Measurements from ENCODE around the gene SOX15. TPM values are rescaled to one million over a fixed set of nuclear protein-coding genes. Genes with fewer than 3 reads are reported as not detected.
A peak's percentile ranks its signal among the peaks of the same experiment; 100 is the strongest.
"Not testable (repeated sequence)": the region's sequence is repeated elsewhere in the genome, so short reads cannot be mapped to it uniquely, and the experiment has no call there.

Gene SOX15
- total RNA-seq, 2 experiments from 2014 or later: 0.20 TPM; not detected in 1

- CTCF ChIA-PET: interaction anchor here (1.1 to 2.7 kb wide), 2 partner anchors 61 to 62 kb away, joined by 4 to 20 read pairs; partner anchors contain the start of gene TP53
- H3K27me3 Mint-ChIP-seq (ENCODE audit: low read depth); intact Hi-C loops (cut with micrococcal nuclease); H3K27ac Mint-ChIP-seq; H3K4me1 Mint-ChIP-seq (ENCODE audit: low read depth); H3K4me3 Mint-ChIP-seq; DNase-seq; H3K36me3 Mint-ChIP-seq (ENCODE audit: low read depth); H3K9me3 Mint-ChIP-seq: not testable (repeated sequence)
Measured at GRCh38 chr17:7625749-7626148, 35.9 kb upstream of the SOX15 start.

- Mint-ChIP-seq H3K4me1 (ENCODE audit: low read depth) (peaks cover 7% of the 10 kb centered on the region), H3K27me3 (ENCODE audit: low read depth) (no peaks in the 10 kb centered on the region), H3K36me3 (ENCODE audit: low read depth) (peaks cover 1% of the 10 kb centered on the region), H3K4me3 (no peak overlapping the region), H3K9me3 (no peaks in the 10 kb centered on the region), H3K27ac (no peak overlapping the region)
- intact Hi-C loops (cut with micrococcal nuclease): no loop called here
- no peak for DNase-seq
- CTCF ChIA-PET: no interaction called here
Measured at GRCh38 chr17:7623661-7624060, 33.8 kb upstream of the SOX15 start.

GRCh38 chr17:7620835-7621234 is 30.9 kb upstream of the SOX15 start:
- CTCF ChIA-PET: interaction anchor here (0.7 to 1.5 kb wide), 3 partner anchors 10 to 322 kb away, joined by 3 to 4 read pairs (median 3); partner anchors contain the start of gene SHBG
- Mint-ChIP-seq H3K4me1 (ENCODE audit: low read depth) (no peaks in the 10 kb centered on the region), H3K36me3 (ENCODE audit: low read depth) (no peaks in the 10 kb centered on the region), H3K27me3 (ENCODE audit: low read depth) (no peaks in the 10 kb centered on the region), H3K4me3 (no peak overlapping the region), H3K9me3 (no peaks in the 10 kb centered on the region), H3K27ac (no peak overlapping the region)
- no peak for DNase-seq
- intact Hi-C loops (cut with micrococcal nuclease): no loop called here

DNA sequence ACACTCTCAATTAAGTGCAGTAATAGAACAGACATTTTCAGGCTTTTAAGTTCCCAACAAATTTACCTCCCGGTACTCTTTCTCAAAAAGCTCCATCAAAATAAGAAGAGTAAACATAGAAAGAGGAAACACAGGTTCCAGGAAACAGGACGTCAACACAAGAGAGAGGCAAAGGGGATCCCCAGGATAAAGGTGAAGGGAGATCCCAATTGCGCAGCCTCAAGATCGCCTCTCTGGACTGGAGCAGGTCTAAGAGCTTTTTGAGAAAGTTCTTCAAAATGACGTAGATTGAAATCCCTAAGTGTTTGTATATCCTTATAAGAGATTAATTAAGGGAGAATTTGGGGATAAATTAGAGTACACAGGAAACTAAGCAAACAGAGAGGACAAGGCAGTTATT is 28.7 kb upstream of the SOX15 start:
- H3K27me3 Mint-ChIP-seq (ENCODE audit: low read depth): no peaks in the 10 kb centered on the region
- H3K9me3 Mint-ChIP-seq: no peaks in the 10 kb centered on the region
- no peak overlapping the region for H3K27ac Mint-ChIP-seq
- CTCF ChIA-PET: interaction anchor here (2.1 kb wide), 1 partner anchor 69 kb away, joined by 6 read pairs; the partner anchor contains the start of genes TP53 and WRAP53
- intact Hi-C loops (cut with micrococcal nuclease): loop anchor here (5.0 to 10.0 kb wide), 2 partner anchors 224 to 536 kb away; partner anchors contain the start of gene PER1
- no peak overlapping the region for H3K4me3 Mint-ChIP-seq
- no peaks in the 10 kb centered on the region for H3K36me3 Mint-ChIP-seq (ENCODE audit: low read depth)
- H3K4me1 Mint-ChIP-seq (ENCODE audit: low read depth): peaks cover 2% of the 10 kb centered on the region
- DNase-seq: no peak

GRCh38 chr17:7615265-7615747 is 25.4 kb upstream of the SOX15 start:
- no peaks in the 10 kb centered on the region for H3K27me3 Mint-ChIP-seq (ENCODE audit: low read depth)
- CTCF ChIA-PET: interaction anchor here (0.6 to 2.7 kb wide), 9 partner anchors 12 to 260 kb away, joined by 3 to 9 read pairs (median 7); partner anchors contain the start of genes MPDU1, SAT2, SOX15 and WRAP53
- peak overlapping the region; percentile 84 for H3K27ac Mint-ChIP-seq
- peaks cover 30% of the 10 kb centered on the region for H3K4me1 Mint-ChIP-seq (ENCODE audit: low read depth)
- DNase-seq: no peak
- H3K36me3 Mint-ChIP-seq (ENCODE audit: low read depth): peaks cover 2% of the 10 kb centered on the region
- H3K9me3 Mint-ChIP-seq: no peaks in the 10 kb centered on the region
- intact Hi-C loops (cut with micrococcal nuclease): loop anchor here (1.0 to 10.0 kb wide), 14 partner anchors 12 to 539 kb away; partner anchors contain the start of genes ATP1B2, CD68, EIF5A and MPDU1
- peak overlapping the region; percentile 83 for H3K4me3 Mint-ChIP-seq

DNA sequence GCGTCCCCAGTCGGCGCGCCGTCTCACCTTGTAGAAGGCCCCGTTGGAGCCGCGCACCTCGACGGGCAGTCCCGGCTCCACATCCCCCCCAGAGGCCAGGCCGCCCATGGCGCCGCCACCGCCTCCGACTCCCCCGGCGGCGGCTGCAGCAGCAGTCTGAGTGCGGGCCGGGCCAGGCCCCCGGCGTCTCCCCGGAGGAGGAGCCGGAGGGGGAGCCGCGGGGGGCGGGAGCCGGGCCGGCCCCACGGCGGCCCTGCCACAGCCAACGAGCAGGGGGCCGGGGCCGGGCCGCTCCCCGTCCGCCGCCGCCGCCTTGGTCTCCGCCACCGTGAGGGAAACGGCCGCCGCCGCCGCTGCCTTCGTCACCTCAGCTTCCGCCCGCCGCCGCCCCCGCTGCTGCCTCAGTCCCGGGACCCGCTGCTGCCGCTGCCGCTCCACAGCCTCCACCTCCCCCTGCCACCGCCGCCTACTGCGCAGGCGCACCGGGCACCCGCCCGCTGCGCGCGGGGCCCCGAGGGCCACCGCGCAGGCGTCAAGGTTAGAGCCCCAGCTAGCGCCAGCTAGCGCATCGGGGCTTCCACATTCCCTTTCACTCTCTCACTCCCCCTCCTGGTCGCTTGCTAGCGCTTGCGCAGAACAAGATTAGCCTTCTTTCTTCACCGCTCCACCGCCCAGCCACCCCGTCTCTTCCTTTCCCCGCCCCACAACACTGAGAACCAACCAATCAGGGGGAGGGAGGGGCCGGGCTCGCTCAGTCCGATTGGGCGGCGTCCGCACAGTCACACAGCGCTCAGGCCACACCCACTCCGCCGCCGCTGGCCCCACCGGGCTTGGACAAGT is 24.8 kb upstream of the SOX15 start, which contains the start of gene FXR2:
TSS of gene FXR2 (minus strand) at position 473 of the 840 bp plus-strand sequence. CDS start at position 108, 365 bp downstream.
- Mint-ChIP-seq H3K27me3 (ENCODE audit: low read depth) (no peaks in the 10 kb centered on the region), H3K4me3 (peak within 1 kb of the TSS; percentile 83)

DNA sequence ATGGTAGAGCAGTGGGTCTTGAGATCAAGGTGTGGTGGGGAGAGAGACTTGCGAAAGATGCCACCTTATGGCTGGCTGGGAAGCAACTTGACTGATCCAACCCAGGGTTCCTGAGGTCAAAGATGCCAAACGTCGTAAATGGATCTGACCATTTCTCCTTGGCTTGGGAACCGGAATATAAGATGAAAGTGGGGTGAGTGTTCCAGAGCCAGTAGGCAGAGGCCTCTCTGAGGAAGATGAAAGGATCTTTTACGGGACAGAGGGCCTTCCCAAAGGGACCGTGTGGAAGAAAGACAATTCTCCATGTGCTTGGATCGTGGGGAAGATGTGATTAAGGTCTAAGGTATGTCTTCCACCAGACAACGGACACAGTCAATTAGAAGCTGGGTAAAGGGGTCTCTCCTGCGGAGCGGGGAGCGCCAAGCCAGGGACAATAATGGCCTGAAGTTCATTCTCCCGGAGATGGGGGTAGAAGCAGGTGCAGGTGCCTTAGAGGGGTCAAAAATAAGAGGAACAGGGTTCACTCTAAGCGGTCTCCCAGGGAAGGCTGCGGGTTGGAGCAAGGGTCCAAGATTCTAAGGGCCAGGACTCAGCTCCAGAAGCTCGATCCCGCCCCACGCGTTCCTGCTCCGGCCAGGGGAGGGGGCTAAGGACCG is 24.0 kb upstream of the SOX15 start:
- DNase-seq: no peak
- Mint-ChIP-seq H3K4me1 (ENCODE audit: low read depth) (peaks cover 36% of the 10 kb centered on the region), H3K36me3 (ENCODE audit: low read depth) (peaks cover 2% of the 10 kb centered on the region), H3K27me3 (ENCODE audit: low read depth) (no peaks in the 10 kb centered on the region), H3K9me3 (no peaks in the 10 kb centered on the region), H3K27ac (peak overlapping the region; percentile 75), H3K4me3 (peak overlapping the region; percentile 74)
- CTCF ChIA-PET: interaction anchor here (0.7 to 2.7 kb wide), 9 partner anchors 13 to 91 kb away, joined by 3 to 9 read pairs (median 7); partner anchors contain the start of genes MPDU1, SAT2, SHBG and SOX15
- intact Hi-C loops (cut with micrococcal nuclease): loop anchor here (1.0 to 10.0 kb wide), 3 partner anchors 53 to 541 kb away; partner anchors contain the start of genes PER1 and SENP3

More for the DNA sequence above, 24.8 kb upstream of the SOX15 start, which contains the start of gene FXR2:
- H3K4me1 Mint-ChIP-seq (ENCODE audit: low read depth): peaks cover 32% of the 10 kb centered on the region
- peak within 1 kb of the TSS; percentile 84 for H3K27ac Mint-ChIP-seq
- H3K36me3 Mint-ChIP-seq (ENCODE audit: low read depth): peaks cover 2% of the 10 kb centered on the region
- peak; percentile 100 for DNase-seq
- no peaks in the 10 kb centered on the region for H3K9me3 Mint-ChIP-seq
- intact Hi-C loops (cut with micrococcal nuclease): loop anchor here (1.0 to 10.0 kb wide), 15 partner anchors 13 to 540 kb away; partner anchors contain the start of genes ATP1B2, CD68, EIF5A and MPDU1
- CTCF ChIA-PET: interaction anchor here (0.6 to 2.7 kb wide), 10 partner anchors 13 to 259 kb away, joined by 3 to 9 read pairs (median 5); partner anchors contain the start of genes MPDU1, SAT2, SHBG and SOX15

- H3K27me3 Mint-ChIP-seq (ENCODE audit: low read depth): no peaks in the 10 kb centered on the region
- peaks cover 36% of the 10 kb centered on the region for H3K4me1 Mint-ChIP-seq (ENCODE audit: low read depth)
- H3K4me3 Mint-ChIP-seq: no peak overlapping the region
- H3K27ac Mint-ChIP-seq: no peak overlapping the region
- intact Hi-C loops (cut with micrococcal nuclease): loop anchor here (10.0 kb wide), 1 partner anchor 543 kb away; the partner anchor contains the start of gene PER1
- CTCF ChIA-PET: interaction anchor here (1.1 to 1.2 kb wide), 2 partner anchors 23 to 76 kb away, joined by 3 to 7 read pairs; partner anchors contain the start of genes TP53 and WRAP53
- H3K36me3 Mint-ChIP-seq (ENCODE audit: low read depth): peaks cover 2% of the 10 kb centered on the region
- DNase-seq: no peak
- no peaks in the 10 kb centered on the region for H3K9me3 Mint-ChIP-seq
Measured at GRCh38 chr17:7612294-7612640, 22.4 kb upstream of the SOX15 start.

DNA sequence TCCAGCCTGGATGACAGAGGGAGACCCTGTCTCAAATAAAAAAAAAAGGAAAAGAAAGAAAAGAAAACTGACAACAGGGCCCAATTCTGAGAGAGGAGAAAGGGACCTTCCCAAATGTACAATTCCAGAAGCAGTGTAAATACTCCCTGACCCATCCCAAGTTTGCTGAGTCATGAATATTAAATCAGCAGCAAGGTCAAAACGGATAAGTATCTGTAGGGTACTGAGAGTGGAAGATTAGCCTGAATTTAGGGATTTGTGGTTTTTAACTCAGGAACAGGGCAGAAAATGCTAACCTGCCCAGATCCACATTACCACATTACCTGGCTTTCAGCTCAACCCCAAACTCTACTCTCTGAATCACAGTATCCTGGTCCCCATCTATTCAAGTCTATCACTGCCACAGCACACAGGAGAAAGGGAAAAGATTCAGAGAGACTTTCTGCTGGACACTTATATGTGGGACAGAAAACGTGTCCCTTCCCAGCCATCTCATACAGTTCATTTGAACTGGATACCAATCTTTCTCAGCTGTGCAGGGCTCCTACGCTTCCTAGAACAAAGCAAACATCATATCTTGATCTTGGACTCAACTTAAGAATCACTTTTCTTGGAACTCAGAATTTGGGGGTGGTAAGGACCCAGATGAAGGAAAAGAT is 21.9 kb upstream of the SOX15 start:
- CTCF ChIA-PET: interaction anchor here (0.6 to 1.1 kb wide), 3 partner anchors 23 to 219 kb away, joined by 3 to 5 read pairs (median 3); no protein-coding TSS in a partner anchor
- peaks cover 36% of the 10 kb centered on the region for H3K4me1 Mint-ChIP-seq (ENCODE audit: low read depth)
- no peak overlapping the region for H3K4me3 Mint-ChIP-seq
- intact Hi-C loops (cut with micrococcal nuclease): loop anchor here (10.0 kb wide), 1 partner anchor 543 kb away; the partner anchor contains the start of gene PER1
- peaks cover 2% of the 10 kb centered on the region for H3K36me3 Mint-ChIP-seq (ENCODE audit: low read depth)
- no peaks in the 10 kb centered on the region for H3K9me3 Mint-ChIP-seq
- H3K27me3 Mint-ChIP-seq (ENCODE audit: low read depth): no peaks in the 10 kb centered on the region
- no peak overlapping the region for H3K27ac Mint-ChIP-seq
- DNase-seq: no peak

GRCh38 chr17:7610641-7611040 is 20.7 kb upstream of the SOX15 start:
- no peaks in the 10 kb centered on the region for H3K9me3 Mint-ChIP-seq
- no peak for DNase-seq
- H3K27ac Mint-ChIP-seq: no peak overlapping the region
- H3K36me3 Mint-ChIP-seq (ENCODE audit: low read depth): peaks cover 4% of the 10 kb centered on the region
- peaks cover 39% of the 10 kb centered on the region for H3K4me1 Mint-ChIP-seq (ENCODE audit: low read depth)
- CTCF ChIA-PET: interaction anchor here (0.7 kb wide), 1 partner anchor 57 kb away, joined by 4 read pairs; no protein-coding TSS in a partner anchor
- H3K27me3 Mint-ChIP-seq (ENCODE audit: low read depth): no peaks in the 10 kb centered on the region
- no peak overlapping the region for H3K4me3 Mint-ChIP-seq
- intact Hi-C loops (cut with micrococcal nuclease): loop anchor here (10.0 kb wide), 1 partner anchor 544 kb away; the partner anchor contains the start of gene PER1

DNA sequence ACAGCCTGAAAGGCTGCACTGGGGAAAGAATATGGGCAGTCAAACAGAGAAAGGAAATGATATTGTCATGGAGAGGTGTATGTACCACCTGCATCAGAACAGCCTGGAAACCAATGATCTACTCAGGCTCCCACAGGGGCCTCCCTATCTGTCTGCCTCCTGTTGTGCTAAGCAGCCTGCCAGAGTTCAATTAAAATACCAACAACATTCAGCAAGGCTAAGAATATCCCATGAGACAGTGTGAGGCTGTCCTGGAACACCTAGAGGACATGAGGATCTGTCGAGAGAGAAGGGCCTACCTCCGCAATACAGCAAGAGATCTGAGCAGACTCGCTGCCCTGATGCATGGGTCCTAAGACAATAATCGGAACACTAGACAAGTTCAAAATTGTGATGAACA is 16.4 kb upstream of the SOX15 start:
- H3K9me3 Mint-ChIP-seq: no peaks in the 10 kb centered on the region
- H3K27ac Mint-ChIP-seq: no peak overlapping the region
- intact Hi-C loops (cut with micrococcal nuclease): no loop called here
- no peak for DNase-seq
- no peaks in the 10 kb centered on the region for H3K27me3 Mint-ChIP-seq (ENCODE audit: low read depth)
- no peak overlapping the region for H3K4me3 Mint-ChIP-seq
- CTCF ChIA-PET: no interaction called here
- H3K36me3 Mint-ChIP-seq (ENCODE audit: low read depth): peaks cover 20% of the 10 kb centered on the region
- peaks cover 16% of the 10 kb centered on the region for H3K4me1 Mint-ChIP-seq (ENCODE audit: low read depth)

All from activated naive CD4-positive, alpha-beta T cell treated with anti-CD3 and anti-CD28 coated beads for 36 hours (primary cell).